C1 segment of cervical spinal cord (tissue), 14 donors: ENCODE measurements around the gene FAM83C.

Experiments
- DNase-seq, 14 donors: peaks; one replicate each; lab custom pipeline; 2025; lab: John Stamatoyannopoulos, UW

FAM83C gene

GRCh38 chr20:35291654-35292503 is at the start of gene FAM83C:
TSS of gene FAM83C (minus strand) at chr20:35292425. CDS start at chr20:35292304, 121 bp downstream.
- no peak for DNase-seq

- no peak for DNase-seq
These were observed 49.3 kb upstream of the FAM83C start for GRCh38 chr20:35341366-35342028.

GRCh38 chr20:35340436-35340835 is 48.2 kb upstream of the FAM83C start:
- DNase-seq = no peak

GRCh38 chr20:35339636-35340035 is 47.4 kb upstream of the FAM83C start:
- no peak for DNase-seq

- no peak for DNase-seq
These were observed 46.8 kb upstream of the FAM83C start for GRCh38 chr20:35339007-35339406.

- no peak for DNase-seq
These were observed 42.3 kb upstream of the FAM83C start for GRCh38 chr20:35334311-35335101.

- DNase-seq = no peak
These were observed 41.4 kb upstream of the FAM83C start for GRCh38 chr20:35333606-35334005.

GRCh38 chr20:35332540-35333200 is 40.4 kb upstream of the FAM83C start:
- DNase-seq = no peak

- no peak for DNase-seq
These were observed 37.4 kb upstream of the FAM83C start for GRCh38 chr20:35329435-35330139.

- DNase-seq = no peak
These were observed 36.5 kb upstream of the FAM83C start for GRCh38 chr20:35328689-35329088.

- DNase-seq = no peak
These were observed 36.0 kb upstream of the FAM83C start for GRCh38 chr20:35328095-35328685.

- DNase-seq = no peak
These were observed 35.1 kb upstream of the FAM83C start for GRCh38 chr20:35327074-35327976.

GRCh38 chr20:35326740-35327073 is 34.5 kb upstream of the FAM83C start:
- DNase-seq = no peak

- DNase-seq = no peak
These were observed 34.0 kb upstream of the FAM83C start for GRCh38 chr20:35326021-35326739.

- DNase-seq = no peak
These were observed 33.2 kb upstream of the FAM83C start for GRCh38 chr20:35325401-35325800.

GRCh38 chr20:35320396-35321126 is 28.3 kb upstream of the FAM83C start:
- DNase-seq = no peak

- DNase-seq = no peak
These were observed 27.6 kb upstream of the FAM83C start for GRCh38 chr20:35319871-35320197.

- no peak for DNase-seq
These were observed 27.1 kb upstream of the FAM83C start for GRCh38 chr20:35319192-35319870.
